ENCODE results near the gene FUT2. TPM values are rescaled to one million over a fixed set of nuclear protein-coding genes. Genes with fewer than 3 reads are reported as not detected.

Gene FUT2
- total RNA-seq, 4 donors from 2014 or later, result 0.27 to 1.3 TPM; not detected in 2

- intact Hi-C loops (cut with DNase I), result no loop called here
- no peak for DNase-seq
- Histone ChIP-seq H3K27ac (no peak overlapping the region), H3K4me3 (replicated peaks in 1 of 3) (no peak overlapping the region), H3K27me3 (no peaks in the 10 kb centered on the region), H3K9me3 (no peaks in the 10 kb centered on the region), H3K36me3 (no peaks in the 10 kb centered on the region), H3K4me1 (peaks cover 0 to 8% of the 10 kb centered on the region in 2 donors)
- 65 to 67% methylated on average over 11 of the region's 11 CpGs for WGBS, 2 donors
- TF ChIP-seq, protein P1, sequence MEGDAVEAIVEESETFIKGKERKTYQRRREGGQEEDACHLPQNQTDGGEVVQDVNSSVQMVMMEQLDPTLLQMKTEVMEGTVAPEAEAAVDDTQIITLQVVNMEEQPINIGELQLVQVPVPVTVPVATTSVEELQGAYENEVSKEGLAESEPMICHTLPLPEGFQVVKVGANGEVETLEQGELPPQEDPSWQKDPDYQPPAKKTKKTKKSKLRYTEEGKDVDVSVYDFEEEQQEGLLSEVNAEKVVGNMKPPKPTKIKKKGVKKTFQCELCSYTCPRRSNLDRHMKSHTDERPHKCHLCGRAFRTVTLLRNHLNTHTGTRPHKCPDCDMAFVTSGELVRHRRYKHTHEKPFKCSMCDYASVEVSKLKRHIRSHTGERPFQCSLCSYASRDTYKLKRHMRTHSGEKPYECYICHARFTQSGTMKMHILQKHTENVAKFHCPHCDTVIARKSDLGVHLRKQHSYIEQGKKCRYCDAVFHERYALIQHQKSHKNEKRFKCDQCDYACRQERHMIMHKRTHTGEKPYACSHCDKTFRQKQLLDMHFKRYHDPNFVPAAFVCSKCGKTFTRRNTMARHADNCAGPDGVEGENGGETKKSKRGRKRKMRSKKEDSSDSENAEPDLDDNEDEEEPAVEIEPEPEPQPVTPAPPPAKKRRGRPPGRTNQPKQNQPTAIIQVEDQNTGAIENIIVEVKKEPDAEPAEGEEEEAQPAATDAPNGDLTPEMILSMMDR (IDR thresholded peaks at IDR 0.05), result no peak
- TF ChIP-seq POLR2A (IDR thresholded peaks at IDR 0.05), result no peak
Measured at GRCh38 chr19:48708471-48708870, 12.7 kb downstream of the FUT2 start.

GRCh38 chr19:48711106-48711662, 15.4 kb downstream of the FUT2 start:
- Histone ChIP-seq H3K27me3 (no peaks in the 10 kb centered on the region), H3K9me3 (no peaks in the 10 kb centered on the region), H3K4me1 (peaks cover 6 to 23% of the 10 kb centered on the region in 2 donors), H3K36me3 (no peaks in the 10 kb centered on the region), H3K27ac (no peak overlapping the region), H3K4me3 (replicated peaks in 1 of 3) (no peak overlapping the region)
- intact Hi-C loops (cut with DNase I), result loop anchor here (5.0 kb wide), 1 partner anchor 34 kb away; no protein-coding TSS in a partner anchor
- WGBS, 2 donors, result 85 to 100% methylated on average over 4 of the region's 4 CpGs
- TF ChIP-seq, protein P1 (IDR thresholded peaks at IDR 0.05), result no peak
- no peak for TF ChIP-seq POLR2A (IDR thresholded peaks at IDR 0.05)
- DNase-seq, result no peak

GRCh38 chr19:48713041-48713863, 17.5 kb downstream of the FUT2 start:
- Histone ChIP-seq H3K27ac (no peak overlapping the region), H3K36me3 (no peaks in the 10 kb centered on the region), H3K9me3 (no peaks in the 10 kb centered on the region), H3K27me3 (no peaks in the 10 kb centered on the region), H3K4me1 (peaks cover 17 to 36% of the 10 kb centered on the region in 2 donors), H3K4me3 (replicated peaks in 1 of 3) (peak overlapping the region; percentile 35 to 73 (median 60))
- DNase-seq, result no peak
- intact Hi-C loops (cut with DNase I), result loop anchor here (5.0 kb wide), 1 partner anchor 36 kb away; no protein-coding TSS in a partner anchor
- WGBS, 2 donors, result 19 to 21% methylated on average over 21 to 25 of the region's 25 CpGs
- no peak for TF ChIP-seq POLR2A (IDR thresholded peaks at IDR 0.05)
- TF ChIP-seq, protein P1 (IDR thresholded peaks at IDR 0.05), result peak in 1 of 6 experiments; percentile 5

DNA sequence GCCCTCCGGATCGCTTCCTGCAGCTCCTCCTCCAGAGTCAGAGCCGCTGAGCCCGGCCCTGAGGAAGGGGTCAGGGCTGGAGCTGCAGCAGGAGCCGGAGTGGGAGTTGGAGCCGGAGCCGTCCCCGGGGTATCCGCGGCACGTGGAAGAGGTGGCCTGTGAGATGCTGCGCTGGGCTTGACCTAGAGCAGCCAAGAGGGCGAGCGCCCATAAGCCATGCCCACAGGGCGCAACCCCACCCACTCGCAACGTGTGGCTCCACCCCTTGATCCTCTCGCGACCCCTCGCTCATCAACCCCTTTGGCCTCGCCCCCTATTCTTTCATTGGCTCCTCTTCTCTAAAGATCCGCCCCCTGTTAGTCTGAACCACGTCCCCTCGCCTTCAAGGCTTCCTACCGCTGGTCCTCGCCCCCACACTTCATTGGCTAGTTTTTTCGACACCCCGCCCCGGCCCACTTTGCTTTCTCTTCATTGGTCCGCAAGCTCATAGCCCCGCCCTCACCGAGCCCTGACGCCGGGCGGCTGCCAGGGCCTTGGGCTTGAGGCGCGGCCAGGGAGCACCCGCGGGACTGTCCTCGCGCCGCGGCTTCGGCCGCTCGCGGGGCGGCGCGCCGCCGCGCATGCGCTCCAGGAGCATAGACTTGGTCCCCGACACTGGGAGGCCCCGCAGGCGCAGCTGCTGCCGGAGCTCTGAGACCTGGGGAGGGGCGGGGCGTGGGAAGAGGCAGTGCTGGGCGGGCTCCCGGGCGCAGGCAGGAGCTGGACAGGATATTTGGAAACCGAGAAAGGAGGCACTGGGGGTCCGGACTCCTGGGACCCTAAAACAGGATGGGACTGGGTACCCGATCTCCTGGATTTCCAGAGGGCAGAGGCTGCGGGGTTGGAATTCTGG, 18.3 kb downstream of the FUT2 start:
- Histone ChIP-seq H3K4me3 (replicated peaks in 1 of 3) (peak overlapping the region; percentile 35 to 73 (median 60)), H3K27ac (peak overlapping the region; percentile 82 to 89 (median 85)), H3K36me3 (no peaks in the 10 kb centered on the region), H3K27me3 (no peaks in the 10 kb centered on the region), H3K4me1 (peaks cover 25 to 43% of the 10 kb centered on the region in 2 donors), H3K9me3 (no peaks in the 10 kb centered on the region)
- WGBS, 2 donors, result 1% methylated on average over 40 to 45 of the region's 67 CpGs
- intact Hi-C loops (cut with DNase I), result loop anchor here (5.0 kb wide), 1 partner anchor 37 kb away; no protein-coding TSS in a partner anchor
- DNase-seq, result peak; percentile 99 to 100
- TF ChIP-seq, protein P1 (IDR thresholded peaks at IDR 0.05), result no peak
- TF ChIP-seq POLR2A (IDR thresholded peaks at IDR 0.05), result peak in 1 of 2 donors; percentile 55

All from thyroid gland (tissue), 4 donors.